Cardiac fibroblast (primary cell): ENCODE results near the gene UBE2Q1.

ENCODE experiments used
- DNase-seq, 2 donors: peaks; one replicate each; pipeline versions ENCODE4 v3.0.0 to v3.0.0-alpha.2; 2010; ENCODE audit warnings: low read depth in 2 of 2
- H3K4me3 ChIP-seq, 2 donors: replicated peaks in 1 of 2; 1 replicate in 1 of 2; 2 replicates in 1 of 2; pipeline ENCODE4 v1.5.1; 2011; ENCODE audit warnings: low read depth in 2 of 2, low read length in 2 of 2, mild to moderate bottlenecking in 2 of 2, moderate library complexity in 1 of 2
- TF ChIP-seq, protein P1 (sequence below): IDR thresholded peaks from one replicate; pipeline ENCODE4 v1.5.1; 2011; ENCODE audit warnings: low read depth, mild to moderate bottlenecking, low read length, inconsistent platforms

The UBE2Q1 gene

DNA sequence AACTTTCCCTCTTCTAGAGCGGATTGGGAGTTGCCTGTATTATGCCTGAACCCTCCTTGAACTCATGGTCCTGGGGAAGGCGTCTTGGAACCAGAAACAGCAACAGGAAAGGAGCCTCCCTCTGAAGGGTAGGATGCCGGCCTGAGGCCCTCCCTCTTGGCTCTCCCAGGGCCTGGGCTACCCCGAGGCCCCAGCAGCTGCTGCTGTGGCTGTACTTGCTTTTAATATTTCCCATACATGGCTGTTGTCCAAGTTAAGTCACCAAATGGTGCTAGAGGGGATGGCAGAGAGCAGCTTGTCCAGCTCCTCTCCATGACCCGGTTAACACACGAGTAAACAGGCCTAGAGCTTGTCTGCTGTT is 19.6 kb upstream of the UBE2Q1 start:
- TF ChIP-seq, protein P1, sequence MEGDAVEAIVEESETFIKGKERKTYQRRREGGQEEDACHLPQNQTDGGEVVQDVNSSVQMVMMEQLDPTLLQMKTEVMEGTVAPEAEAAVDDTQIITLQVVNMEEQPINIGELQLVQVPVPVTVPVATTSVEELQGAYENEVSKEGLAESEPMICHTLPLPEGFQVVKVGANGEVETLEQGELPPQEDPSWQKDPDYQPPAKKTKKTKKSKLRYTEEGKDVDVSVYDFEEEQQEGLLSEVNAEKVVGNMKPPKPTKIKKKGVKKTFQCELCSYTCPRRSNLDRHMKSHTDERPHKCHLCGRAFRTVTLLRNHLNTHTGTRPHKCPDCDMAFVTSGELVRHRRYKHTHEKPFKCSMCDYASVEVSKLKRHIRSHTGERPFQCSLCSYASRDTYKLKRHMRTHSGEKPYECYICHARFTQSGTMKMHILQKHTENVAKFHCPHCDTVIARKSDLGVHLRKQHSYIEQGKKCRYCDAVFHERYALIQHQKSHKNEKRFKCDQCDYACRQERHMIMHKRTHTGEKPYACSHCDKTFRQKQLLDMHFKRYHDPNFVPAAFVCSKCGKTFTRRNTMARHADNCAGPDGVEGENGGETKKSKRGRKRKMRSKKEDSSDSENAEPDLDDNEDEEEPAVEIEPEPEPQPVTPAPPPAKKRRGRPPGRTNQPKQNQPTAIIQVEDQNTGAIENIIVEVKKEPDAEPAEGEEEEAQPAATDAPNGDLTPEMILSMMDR = no peak
- no peak overlapping the region for H3K4me3 ChIP-seq
- peak in 1 of 2 donors; percentile 30 for DNase-seq

GRCh38 chr1:154577346-154578057 is 19.0 kb upstream of the UBE2Q1 start:
- no peak overlapping the region for H3K4me3 ChIP-seq
- TF ChIP-seq, protein P1 = no peak
- DNase-seq = no peak

DNA sequence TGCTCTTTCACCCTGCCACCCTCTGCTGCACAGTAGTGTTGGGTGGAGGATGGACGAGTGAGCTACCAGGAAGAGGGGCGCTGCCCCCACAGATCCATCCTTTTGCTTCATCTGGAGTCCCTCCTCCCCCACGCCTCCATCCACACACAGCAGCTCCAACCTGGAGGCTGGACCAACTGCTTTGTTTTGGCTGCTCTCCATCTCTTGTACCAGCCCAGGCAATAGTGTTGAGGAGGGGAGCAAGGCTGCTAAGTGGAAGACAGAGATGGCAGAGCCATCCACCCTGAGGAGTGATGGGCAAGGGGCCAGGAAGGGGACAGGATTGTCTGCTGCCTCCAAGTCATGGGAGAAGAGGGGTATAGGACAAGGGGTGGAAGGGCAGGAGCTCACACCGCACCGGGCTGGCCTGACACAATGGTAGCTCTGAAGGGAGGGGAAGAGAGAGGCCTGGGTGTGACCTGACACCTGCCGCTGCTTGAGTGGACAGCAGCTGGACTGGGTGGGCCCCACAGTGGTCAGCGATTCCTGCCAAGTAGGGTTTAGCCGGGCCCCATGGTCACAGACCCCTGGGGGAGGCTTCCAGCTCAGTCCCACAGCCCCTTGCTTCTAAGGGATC is 17.6 kb upstream of the UBE2Q1 start:
- no peak for DNase-seq
- TF ChIP-seq, protein P1 = no peak
- no peak overlapping the region for H3K4me3 ChIP-seq

- no peak for DNase-seq
- TF ChIP-seq, protein P1 = no peak
- H3K4me3 ChIP-seq = no peak overlapping the region
These were observed 16.9 kb upstream of the UBE2Q1 start for GRCh38 chr1:154575147-154575927.

- no peak overlapping the region for H3K4me3 ChIP-seq
- peak; percentile 27 to 38 for DNase-seq
- TF ChIP-seq, protein P1 = no peak
These were observed 16.3 kb upstream of the UBE2Q1 start for GRCh38 chr1:154574716-154575115.

GRCh38 chr1:154573168-154573510 is 14.7 kb upstream of the UBE2Q1 start:
- TF ChIP-seq, protein P1 = no peak
- no peak for DNase-seq
- H3K4me3 ChIP-seq = no peak overlapping the region
